ENCODE data around the gene TUBD1. TPM values are rescaled to one million over a fixed set of nuclear protein-coding genes. Genes with fewer than 3 reads are reported as not detected.
"Not testable (repeated sequence)": the region's sequence is repeated elsewhere in the genome, so short reads cannot be mapped to it uniquely, and the experiment has no call there.

The TUBD1 gene
- total and polyA plus RNA-seq, 2 of the 13 experiments (the other 11 are each of a cell fraction or from before 2014, with no cell fraction given): 18.2 to 25.9 TPM

DNA sequence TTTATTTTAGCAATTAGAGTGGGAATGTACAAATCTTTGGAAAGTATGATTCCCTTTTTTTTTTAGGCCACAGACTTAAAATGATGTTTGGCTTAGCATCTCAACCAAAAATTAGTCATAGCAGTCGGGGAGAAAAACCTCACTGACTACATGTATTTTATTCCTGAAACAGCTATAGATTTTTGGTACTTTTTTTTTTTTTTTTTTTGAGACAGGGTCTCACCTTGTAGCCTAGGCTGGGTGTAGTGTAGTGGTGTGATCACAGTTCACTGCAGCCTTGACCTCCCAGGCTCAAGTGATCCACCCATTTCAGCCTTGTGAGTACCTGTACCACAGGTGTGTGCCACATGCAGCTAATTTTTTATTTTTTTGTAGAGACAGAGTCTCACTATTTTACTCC lies 48.4 kb upstream of the TUBD1 start (continued):
- TF ChIP-seq ZNF841 (CRISPR knock-in tag; IDR thresholded peaks at IDR 0.05; ENCODE audit: borderline replicate concordance) (no peak), TOE1 (CRISPR knock-in tag; IDR thresholded peaks at IDR 0.05) (no peak), SAFB2 (CRISPR knock-in tag; IDR thresholded peaks at IDR 0.05; ENCODE audit: borderline replicate concordance, low read depth) (no peak)

GRCh38 chr17:59940697-59941096 lies 48.0 kb upstream of the TUBD1 start:
- in situ Hi-C loops (cut with HindIII; ENCODE audit: extremely low pct_ligation_motif_present, low pct_unique_long_range_greater_than_20kb); FAIRE-seq; intact Hi-C loops (cut with micrococcal nuclease; ENCODE audit: unreplicated experiment); H2AFZ ChIP-seq (ENCODE audit: low read length); H3K27ac ChIP-seq (ENCODE audit: extremely low read length, insufficient read depth, low read length); H3K9ac ChIP-seq (ENCODE audit: insufficient read depth, low read depth, low read length); H3K79me2 ChIP-seq (ENCODE audit: insufficient read depth, low read length); H3K4me2 ChIP-seq (ENCODE audit: low read depth, low read length); H3K4me1 ChIP-seq (ENCODE audit: insufficient read depth, low read length); CTCF ChIA-PET (ENCODE audit: low intra/inter-chr PET ratio, low total read pairs); H3K9me3 ChIP-seq (ENCODE audit: low read length); BruUV-seq (replicated peaks); POLR2A ChIA-PET; H3K4me3 ChIP-seq (replicated peaks in 1 of 3; ENCODE audit: insufficient read depth in 1 of 3, low read depth in 2 of 3, low read length in 3 of 3); H4K20me1 ChIP-seq (ENCODE audit: insufficient read depth, low read length); ATAC-seq; DNase-seq (ENCODE audit: low spot score); H3K27me3 ChIP-seq (ENCODE audit: control insufficient read depth in 1 of 2, insufficient read depth in 2 of 2, low read length in 2 of 2): not testable (repeated sequence)
- peaks cover 9 to 66% of the 10 kb centered on the region in 2 experiments for H3K36me3 ChIP-seq (replicated peaks in 1 of 2; ENCODE audit: control insufficient read depth in 1 of 2, insufficient read depth in 2 of 2, low read length in 2 of 2)
- WGBS (ENCODE audit: low lambda C conversion rate): 97% methylated on average over 3 of the region's 3 CpGs

GRCh38 chr17:59933317-59933716 lies 40.6 kb upstream of the TUBD1 start:
- H3K36me3 ChIP-seq (replicated peaks in 1 of 2; ENCODE audit: control insufficient read depth in 1 of 2, insufficient read depth in 2 of 2, low read length in 2 of 2): peaks cover 16 to 75% of the 10 kb centered on the region in 2 experiments
- H3K9me3 ChIP-seq (ENCODE audit: low read length); H3K4me2 ChIP-seq (ENCODE audit: low read depth, low read length); FAIRE-seq; DNase-seq (ENCODE audit: low spot score); intact Hi-C loops (cut with micrococcal nuclease; ENCODE audit: unreplicated experiment); H3K27me3 ChIP-seq (ENCODE audit: control insufficient read depth in 1 of 2, insufficient read depth in 2 of 2, low read length in 2 of 2); H3K4me3 ChIP-seq (replicated peaks in 1 of 3; ENCODE audit: insufficient read depth in 1 of 3, low read depth in 2 of 3, low read length in 3 of 3); in situ Hi-C loops (cut with HindIII; ENCODE audit: extremely low pct_ligation_motif_present, low pct_unique_long_range_greater_than_20kb); H3K4me1 ChIP-seq (ENCODE audit: insufficient read depth, low read length); H3K9ac ChIP-seq (ENCODE audit: insufficient read depth, low read depth, low read length); ATAC-seq; H3K79me2 ChIP-seq (ENCODE audit: insufficient read depth, low read length); POLR2A ChIA-PET; H2AFZ ChIP-seq (ENCODE audit: low read length); BruUV-seq (replicated peaks); CTCF ChIA-PET (ENCODE audit: low intra/inter-chr PET ratio, low total read pairs); H3K27ac ChIP-seq (ENCODE audit: extremely low read length, insufficient read depth, low read length); H4K20me1 ChIP-seq (ENCODE audit: insufficient read depth, low read length); TF ChIP-seq SOX6 (IDR thresholded peaks at IDR 0.05): not testable (repeated sequence)
- WGBS (ENCODE audit: low lambda C conversion rate): 98% methylated on average over 1 of the region's 1 CpG
- peak; percentile 13; the same call in 1 of the 2 replicates for TF ChIP-seq SOX6 (CRISPR knock-in tag; IDR thresholded peaks at IDR 0.05)
- peak; percentile 21; the same call in 1 of the 2 replicates for TF ChIP-seq THRA (CRISPR knock-in tag; IDR thresholded peaks at IDR 0.05; ENCODE audit: borderline replicate concordance)
- TF ChIP-seq SOX5 (CRISPR knock-in tag; IDR thresholded peaks at IDR 0.05; ENCODE audit: borderline replicate concordance): peak; percentile 50; the same call in 1 of the 2 replicates
- TF ChIP-seq, protein P1, sequence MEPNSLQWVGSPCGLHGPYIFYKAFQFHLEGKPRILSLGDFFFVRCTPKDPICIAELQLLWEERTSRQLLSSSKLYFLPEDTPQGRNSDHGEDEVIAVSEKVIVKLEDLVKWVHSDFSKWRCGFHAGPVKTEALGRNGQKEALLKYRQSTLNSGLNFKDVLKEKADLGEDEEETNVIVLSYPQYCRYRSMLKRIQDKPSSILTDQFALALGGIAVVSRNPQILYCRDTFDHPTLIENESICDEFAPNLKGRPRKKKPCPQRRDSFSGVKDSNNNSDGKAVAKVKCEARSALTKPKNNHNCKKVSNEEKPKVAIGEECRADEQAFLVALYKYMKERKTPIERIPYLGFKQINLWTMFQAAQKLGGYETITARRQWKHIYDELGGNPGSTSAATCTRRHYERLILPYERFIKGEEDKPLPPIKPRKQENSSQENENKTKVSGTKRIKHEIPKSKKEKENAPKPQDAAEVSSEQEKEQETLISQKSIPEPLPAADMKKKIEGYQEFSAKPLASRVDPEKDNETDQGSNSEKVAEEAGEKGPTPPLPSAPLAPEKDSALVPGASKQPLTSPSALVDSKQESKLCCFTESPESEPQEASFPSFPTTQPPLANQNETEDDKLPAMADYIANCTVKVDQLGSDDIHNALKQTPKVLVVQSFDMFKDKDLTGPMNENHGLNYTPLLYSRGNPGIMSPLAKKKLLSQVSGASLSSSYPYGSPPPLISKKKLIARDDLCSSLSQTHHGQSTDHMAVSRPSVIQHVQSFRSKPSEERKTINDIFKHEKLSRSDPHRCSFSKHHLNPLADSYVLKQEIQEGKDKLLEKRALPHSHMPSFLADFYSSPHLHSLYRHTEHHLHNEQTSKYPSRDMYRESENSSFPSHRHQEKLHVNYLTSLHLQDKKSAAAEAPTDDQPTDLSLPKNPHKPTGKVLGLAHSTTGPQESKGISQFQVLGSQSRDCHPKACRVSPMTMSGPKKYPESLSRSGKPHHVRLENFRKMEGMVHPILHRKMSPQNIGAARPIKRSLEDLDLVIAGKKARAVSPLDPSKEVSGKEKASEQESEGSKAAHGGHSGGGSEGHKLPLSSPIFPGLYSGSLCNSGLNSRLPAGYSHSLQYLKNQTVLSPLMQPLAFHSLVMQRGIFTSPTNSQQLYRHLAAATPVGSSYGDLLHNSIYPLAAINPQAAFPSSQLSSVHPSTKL (CRISPR knock-in tag; IDR thresholded peaks at IDR 0.05): peak; percentile 27; the same call in 1 of the 2 replicates
- TF ChIP-seq NR2F2 (IDR thresholded peaks at IDR 0.05; ENCODE audit: borderline replicate concordance, low read depth): 0 out of 2 replicates have a peak, but pooled peaks have one; percentile 20
- TF ChIP-seq FOXA3 (CRISPR knock-in tag; IDR thresholded peaks at IDR 0.05): peak; percentile 20; the same call in 1 of the 2 replicates
- peak; percentile 60; the same call in 1 of the 2 replicates for TF ChIP-seq RXRB (CRISPR knock-in tag; IDR thresholded peaks at IDR 0.05; ENCODE audit: borderline replicate concordance)
